Superior temporal gyrus (tissue), 1 donor: ENCODE results near the gene KSR2.

Experiments used
- DNase-seq: peaks from one replicate; pipeline ENCODE4 v3.0.0-alpha.2; 2016; ENCODE audit errors: extremely low spot score

KSR2 gene

DNA sequence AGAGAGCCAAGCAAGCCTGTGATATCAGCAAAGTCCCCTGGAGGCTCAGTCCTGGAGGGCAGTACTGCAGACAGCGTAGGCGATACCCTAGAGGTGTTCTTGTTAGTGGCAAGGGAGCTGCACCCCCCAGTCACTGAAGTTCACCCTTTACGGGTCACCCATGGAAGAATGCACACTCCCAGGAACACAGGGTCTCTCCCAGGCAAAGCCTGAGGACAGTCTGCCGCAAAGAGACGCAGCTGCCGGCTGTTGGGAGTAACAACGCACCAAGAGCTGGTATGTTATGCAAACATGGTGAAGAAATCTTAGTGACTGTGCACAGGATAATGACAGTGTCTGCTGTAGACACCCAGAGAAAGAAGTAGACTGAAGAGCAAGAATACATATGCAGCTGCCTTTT is 563.9 kb downstream of the KSR2 start:
- no peak for DNase-seq

DNA sequence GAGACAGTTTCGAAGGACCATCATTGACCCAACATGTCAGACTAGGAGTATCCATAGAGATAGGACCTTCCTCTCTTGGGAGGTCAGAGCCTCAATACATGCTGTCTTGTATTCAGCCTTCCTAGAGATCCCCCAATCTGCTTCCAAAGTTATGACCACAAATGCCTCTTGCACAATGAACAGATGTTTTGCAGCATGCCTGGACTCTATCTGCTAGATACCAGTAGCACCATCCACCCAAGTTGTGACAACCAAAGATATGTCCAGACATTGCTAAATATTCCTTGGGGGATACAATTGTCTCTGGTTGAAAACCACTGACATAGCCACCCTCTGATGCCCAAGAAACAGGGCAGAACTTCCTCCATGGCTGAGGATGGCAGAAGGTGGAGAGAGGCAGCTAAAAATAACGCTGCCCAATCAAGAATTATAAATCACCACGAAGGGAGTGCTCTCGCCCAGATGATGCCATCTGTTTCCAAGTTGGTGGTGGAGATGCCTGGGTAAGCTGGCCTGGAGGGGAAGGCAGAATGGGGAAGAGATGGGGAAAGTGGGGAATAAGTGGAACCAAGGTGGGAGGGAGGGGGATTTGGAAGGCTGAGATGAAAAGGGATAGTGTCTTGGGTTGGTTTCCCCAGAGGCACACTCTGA is 564.5 kb downstream of the KSR2 start:
- no peak for DNase-seq

DNA sequence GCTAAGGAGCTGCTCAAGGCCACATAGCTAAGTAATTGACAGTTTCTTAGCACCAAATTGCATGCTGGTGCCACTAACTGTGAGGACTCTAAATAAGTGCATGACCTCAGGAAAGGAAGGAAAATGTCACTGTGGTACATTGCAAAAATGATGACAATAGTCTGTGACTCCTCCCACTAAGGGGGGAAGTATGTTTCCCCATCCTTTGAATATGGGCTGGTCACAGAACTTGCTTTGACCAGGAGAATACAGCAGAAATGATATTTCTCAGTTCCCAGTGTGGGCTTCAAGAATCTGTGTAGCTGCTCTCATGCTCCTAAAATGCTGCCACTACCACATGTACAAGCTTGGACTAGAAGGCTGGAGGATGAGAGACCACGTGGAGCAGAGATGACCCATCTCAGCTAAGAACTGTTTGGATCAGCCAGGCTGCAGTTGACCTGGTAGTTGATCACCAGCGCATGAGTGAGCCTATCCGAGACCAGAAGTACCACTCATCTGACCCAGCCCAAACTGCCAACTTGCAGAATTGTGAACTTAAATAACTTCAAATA is 565.1 kb downstream of the KSR2 start:
- no peak for DNase-seq
